NCI-H146 treated with DMSO at 0.1 percent for 48 hours (cell line): ENCODE results near the gene SLC4A1.

Source experiments
- DNase-seq: peaks from one replicate; lab custom pipeline; 2025; ENCODE audit not compliant: unreplicated experiment; lab: John Stamatoyannopoulos, UW

SLC4A1 gene

DNA sequence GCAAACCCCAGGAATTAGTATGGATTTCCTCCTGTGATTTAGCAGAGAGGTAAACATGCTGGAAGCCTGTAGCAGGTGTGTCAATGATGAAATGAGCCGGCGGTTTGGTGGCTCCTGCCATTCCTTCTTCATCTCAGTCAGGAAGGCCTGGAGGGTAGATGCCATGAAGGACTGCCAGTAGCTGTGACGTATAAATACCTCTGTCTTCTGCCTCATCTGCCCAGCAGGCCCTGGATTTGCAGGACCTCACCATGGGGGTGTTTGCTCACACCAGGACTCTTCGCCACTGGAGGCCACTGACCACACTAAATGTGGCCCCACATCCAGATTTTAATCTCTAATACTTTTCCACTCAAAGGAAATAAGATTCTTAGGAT is 16.1 kb upstream of the SLC4A1 start:
- DNase-seq, result no peak

DNA sequence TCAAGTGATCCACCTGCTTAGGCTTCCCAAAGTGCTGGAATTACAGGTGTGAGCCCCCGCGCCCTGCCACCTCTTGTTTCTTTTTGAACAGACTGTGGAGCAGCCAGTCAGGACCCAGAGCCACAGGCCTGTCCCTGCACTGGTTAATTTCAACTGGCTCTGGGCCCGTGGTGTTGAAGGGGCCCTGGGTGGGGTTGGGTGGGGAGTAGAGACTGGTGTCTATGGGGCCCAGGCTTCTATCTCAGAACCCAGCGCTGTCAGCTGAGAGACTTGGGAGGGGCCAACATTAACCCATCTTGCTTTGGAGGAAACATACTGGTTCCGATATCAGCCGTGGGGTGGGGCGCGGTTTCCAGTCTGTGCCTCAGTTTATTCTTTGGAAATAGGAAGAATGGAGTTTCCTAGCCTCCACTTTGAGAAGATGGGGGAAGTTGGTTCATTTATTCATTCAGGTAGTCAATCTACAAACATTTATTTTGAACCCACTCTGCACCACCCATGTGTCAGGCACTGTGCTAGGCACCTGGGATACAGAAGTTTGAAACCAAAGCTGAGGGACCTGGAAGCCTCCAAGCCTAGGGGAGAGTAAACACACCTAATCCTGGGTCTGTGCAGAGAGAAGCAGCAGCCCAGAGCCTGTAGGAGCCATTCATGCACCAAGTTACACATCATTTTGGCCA is 15.5 kb upstream of the SLC4A1 start:
- no peak for DNase-seq

GRCh38 chr17:44282264-44282663 is 14.3 kb upstream of the SLC4A1 start:
- DNase-seq, result no peak

- DNase-seq, result no peak
Measured at GRCh38 chr17:44281570-44281969, 13.6 kb upstream of the SLC4A1 start.

GRCh38 chr17:44280392-44280937 is 12.5 kb upstream of the SLC4A1 start:
- no peak for DNase-seq

DNA sequence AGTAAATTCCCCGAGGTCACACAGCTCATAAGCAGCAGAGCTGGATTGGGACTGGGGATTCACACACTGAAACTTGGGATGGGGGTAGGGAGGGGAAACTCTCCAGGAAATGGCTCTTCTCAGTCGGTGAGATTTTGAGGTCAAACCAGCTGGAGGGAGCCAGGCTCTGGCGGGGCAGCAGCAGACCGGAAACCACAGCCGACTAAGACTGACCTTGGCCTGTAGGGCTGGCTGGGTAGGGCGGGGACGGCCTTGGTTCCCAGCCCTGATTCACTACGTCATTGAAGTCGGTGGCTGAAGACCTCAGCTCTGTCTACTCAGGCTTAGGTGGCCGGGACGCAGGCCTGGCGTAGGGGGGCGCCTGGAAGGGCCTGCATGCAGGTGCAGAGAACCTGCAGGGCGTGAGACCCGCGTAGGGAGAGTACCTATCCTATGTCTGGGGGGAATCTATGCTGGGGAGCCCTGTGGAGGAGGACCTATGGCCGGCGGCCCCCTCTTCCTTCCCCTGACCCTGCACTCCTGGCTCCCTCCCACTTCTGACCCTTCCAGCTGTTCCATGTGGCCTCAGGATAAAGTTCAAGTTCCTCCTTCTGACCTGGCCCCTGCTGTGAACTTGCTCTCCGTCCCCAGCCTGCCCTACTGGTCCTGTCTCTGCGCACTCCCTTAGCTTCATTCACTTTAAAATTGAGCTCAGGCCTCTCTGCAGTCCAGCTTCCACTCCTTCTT is 11.9 kb upstream of the SLC4A1 start:
- no peak for DNase-seq

DNA sequence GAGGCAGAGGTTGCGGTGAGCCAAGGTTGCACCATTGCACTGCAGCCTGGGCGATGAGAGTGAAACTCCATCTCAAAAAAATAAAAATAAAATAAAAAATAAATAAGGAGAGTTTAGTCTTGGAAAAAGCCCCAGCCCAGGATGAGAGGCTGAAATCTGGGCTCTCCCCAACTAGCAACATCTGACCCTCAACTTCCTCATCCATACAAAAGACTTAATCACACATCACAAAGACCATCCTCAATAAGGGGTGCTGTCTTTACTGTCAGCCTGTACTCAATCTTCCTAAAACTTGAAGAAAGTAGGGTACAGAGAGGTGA is 11.4 kb upstream of the SLC4A1 start:
- no peak for DNase-seq

DNA sequence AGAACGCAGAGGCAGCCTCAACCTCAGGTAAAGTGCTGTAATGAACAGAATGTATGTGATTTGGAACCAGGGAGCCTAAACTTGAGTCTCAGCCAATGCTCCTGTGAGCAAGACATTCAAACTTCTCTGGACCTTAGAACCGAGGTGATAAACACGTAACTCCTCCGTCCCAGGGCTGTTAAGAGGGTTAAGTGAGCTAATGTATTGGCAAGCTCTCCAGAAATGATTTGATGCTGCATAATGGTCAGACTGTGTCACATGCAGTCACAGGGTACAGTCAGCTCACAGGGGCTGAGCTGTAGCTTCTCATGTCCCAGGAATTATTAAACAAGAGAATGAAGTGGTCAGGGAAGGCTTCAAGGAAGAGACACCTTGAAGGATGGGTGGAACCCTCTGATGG is 10.0 kb upstream of the SLC4A1 start:
- no peak for DNase-seq

DNA sequence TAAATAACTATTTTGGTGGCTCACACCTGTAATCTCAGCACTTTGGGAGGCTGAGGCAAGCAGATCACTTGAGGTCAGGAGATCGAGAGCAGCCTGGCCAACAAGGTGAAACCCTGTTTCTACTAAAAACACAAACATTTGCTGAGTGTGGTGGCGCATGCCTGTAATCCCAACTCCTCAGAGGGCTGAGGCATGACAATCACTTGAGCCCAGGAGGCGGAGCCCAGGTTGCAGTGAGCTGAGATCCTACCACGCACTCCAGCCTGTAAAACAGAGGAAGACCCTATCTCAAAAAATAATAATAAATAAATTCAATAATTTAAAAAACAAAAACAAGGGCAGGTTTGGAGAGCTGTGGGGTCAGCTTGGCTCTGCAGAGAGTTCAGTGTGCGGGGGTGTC is 5.7 kb upstream of the SLC4A1 start:
- DNase-seq, result no peak

DNA sequence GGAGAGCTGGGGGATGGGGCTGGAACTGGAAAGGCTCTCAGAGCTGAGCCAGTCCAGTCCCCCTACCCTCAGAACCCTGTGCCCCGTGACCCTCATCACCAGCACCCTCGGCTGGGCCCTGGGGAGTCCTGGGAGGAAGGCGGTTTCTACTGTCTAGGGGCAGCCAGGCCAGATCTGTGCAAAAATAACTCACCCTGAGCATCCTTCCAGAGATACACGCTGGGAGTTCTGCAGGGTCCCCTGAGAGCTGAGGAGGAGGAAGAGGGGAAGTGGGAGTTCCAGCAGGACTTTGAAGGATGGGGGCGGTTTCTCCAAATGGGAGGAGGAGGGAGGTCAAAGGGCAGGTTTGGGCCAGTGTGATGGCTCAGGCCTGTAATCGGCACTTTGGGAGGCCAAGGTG is 5.0 kb upstream of the SLC4A1 start:
- DNase-seq, result no peak

- no peak for DNase-seq
Measured at GRCh38 chr17:44272321-44272951, 4.5 kb upstream of the SLC4A1 start.

DNA sequence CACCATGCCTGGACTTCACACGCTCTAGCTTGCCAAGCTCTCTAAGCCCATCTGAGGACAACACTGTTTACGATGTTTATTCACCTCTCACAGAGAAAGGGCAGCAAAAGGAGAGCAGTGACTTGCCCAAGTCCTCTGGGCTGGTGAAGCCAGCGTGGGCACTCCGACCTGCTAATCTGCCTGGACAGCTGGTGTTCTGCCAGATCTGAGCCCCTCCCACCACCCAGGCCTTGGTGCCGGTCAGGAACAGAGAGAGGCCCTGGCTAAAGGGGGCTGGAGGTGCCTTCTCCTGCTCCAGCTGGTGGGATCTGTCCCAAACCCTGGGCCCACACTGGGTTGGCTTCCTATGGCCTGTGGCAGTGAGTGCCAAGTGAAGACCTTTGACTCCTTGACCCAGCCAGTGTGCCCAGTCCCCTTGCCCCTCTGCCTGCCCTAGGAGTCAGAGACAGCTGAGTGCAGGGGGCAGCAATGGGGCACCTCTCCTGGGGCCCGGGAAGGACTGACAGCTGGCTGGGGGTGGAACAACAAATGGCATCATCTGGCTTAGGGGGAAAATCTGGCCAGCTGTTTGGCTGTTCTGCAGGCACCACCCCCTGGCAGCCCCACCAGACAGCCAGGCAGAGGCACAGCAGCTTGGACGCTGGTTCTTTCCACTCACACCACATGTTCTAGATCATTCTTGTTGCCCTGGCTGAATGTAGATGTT is 1.8 kb upstream of the SLC4A1 start:
- DNase-seq, result no peak

- DNase-seq, result no peak
Measured at GRCh38 chr17:44268709-44269534, 987 bp upstream of the SLC4A1 start.

GRCh38 chr17:44267165-44267455 is 825 bp downstream of the SLC4A1 start:
- DNase-seq, result no peak

DNA sequence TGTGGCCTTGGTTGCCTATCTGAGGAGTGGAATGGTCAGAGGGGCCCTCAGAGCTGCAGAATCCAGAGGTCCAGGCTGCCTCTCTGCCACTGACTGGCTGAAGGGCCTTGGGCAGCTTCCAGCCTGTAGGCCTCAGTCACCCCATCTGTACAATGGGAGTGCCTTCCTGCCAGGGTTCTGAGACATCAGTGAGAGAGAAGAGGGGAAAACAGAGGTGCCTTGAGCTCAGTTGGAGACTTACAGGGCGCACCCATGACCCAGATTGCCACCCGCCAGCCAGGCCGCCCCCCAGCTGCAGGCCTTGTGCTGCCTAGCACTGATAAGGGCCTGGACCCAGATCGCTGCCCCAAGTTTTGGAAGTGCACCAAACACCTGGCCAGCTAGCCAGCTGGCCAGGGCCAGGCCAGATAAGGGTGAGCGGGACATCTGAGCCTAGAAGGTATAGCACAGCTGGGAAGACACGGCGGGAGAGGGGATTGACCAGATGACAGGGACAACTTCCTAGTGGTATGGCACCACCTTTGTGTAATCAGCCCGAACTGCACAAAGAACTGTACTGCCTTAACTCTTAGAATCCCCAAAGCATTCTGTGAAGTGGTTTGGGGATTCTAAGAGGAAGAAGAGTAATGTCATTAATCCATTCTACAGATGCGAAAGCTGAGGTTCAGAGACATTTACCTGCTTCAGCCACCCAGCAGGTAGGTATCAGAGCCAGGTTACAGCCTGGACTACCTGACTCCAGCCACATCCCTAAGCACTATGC is 1.4 kb downstream of the SLC4A1 start:
- DNase-seq, result no peak

- no peak for DNase-seq
Measured at GRCh38 chr17:44263345-44263902, 4.5 kb downstream of the SLC4A1 start.

GRCh38 chr17:44262654-44263225 is 5.2 kb downstream of the SLC4A1 start:
- DNase-seq, result no peak

- DNase-seq, result no peak
Measured at GRCh38 chr17:44260296-44260695, 7.6 kb downstream of the SLC4A1 start.

- DNase-seq, result no peak
Measured at GRCh38 chr17:44258811-44259351, 9.1 kb downstream of the SLC4A1 start.
